Medulla oblongata (tissue), 1 donor: Measurements from ENCODE around the gene GDF10.

Experiments
- DNase-seq: peaks from one replicate; pipeline ENCODE4 v3.0.0-alpha.2; 2015; ENCODE audit errors: extremely low spot score

Gene GDF10

DNA sequence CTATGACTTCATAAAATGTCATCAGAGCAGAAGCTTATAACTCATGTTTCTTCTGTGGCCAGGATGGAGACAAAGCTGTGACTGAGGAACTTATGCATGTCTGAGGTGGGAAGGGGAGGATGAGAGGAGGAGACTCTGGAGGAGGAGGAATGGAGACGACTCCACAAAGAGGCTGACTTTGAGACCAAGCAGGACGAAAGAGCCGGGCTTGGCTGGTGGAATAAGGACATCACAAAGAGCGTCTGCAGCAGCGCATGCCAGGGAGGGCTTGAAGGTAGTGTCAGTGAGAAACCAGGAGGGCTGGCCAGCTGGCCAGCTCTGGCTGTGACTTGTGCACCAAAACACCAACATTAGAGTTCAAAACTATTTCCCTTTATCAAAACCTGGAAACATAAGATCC lies 16.1 kb downstream of the GDF10 start:
- no peak for DNase-seq

DNA sequence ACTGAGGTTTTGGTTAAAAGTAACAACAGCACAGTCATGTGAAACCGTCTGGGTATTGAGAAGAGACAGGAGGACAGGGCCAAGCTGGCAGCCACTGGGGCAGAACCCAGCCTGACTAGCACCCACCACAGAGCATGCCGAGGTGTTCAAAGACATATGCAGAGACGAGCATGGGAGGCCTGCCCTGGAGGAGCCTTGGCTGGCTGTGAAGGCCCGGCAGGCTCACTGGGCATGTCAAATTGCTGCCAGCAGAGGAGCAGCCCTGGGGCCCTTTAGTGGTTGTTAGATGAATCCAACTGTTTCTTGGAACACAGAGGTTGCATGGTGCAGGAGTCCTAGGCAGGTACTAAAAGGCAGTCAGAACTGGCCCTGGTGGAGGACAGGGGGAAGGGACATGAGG lies 17.3 kb downstream of the GDF10 start:
- DNase-seq = no peak

DNA sequence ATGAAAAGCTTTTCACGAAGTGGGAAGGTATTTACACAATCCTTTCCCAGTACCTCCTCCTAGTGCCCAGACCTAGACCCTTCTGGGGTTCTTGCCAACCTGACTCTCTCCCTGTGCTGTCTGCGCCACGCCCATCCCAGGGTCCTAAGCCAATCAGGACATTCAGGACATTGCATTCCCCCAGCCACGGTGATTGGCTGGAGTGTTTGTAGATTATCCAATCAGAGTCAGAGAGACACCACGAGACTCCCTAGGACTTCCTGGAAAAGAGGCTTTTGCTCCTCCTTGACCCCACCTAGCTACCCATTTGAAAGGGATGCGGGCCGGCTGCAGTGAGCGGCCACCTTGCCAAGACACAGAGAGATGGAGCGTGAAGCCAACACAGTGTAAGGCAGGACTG lies 18.7 kb downstream of the GDF10 start:
- DNase-seq = no peak

DNA sequence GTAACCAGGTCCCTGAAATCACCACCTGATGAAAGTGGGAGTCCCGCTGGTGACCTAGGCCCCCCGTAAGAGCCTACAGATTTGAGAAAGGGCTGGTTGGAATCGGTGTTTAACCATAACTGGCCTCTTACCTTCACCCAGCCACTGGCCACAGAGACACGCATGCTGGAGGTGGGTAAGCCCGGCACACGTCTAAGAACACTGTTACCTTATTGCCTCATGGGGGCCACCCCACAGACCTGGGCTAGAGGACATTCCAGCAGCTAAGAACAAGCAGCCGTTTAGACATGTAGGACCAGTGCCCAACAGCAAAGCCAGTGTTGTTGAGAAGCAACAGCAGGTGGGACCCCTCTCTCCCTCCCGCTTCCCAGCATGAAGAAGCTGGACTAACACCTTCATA lies 19.8 kb downstream of the GDF10 start:
- no peak for DNase-seq

DNA sequence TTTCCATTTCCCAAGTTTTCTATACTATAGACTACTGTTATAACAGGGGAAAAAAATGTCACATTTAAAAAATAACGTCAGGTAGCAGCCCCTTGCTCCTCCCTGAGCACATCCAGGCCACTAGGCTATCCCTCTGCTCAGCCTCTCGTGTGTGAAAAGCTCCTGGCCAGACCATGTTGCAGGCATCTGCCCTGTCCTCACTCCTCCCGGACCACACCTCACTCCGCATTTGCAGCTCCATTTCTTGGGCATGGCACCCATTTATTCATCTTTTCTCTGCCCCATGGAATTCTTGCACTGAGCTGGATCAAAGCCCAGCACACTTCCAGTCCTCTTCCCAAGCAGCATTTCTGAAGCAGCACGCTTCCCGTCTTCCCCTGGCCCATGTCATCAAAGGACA lies 20.8 kb downstream of the GDF10 start:
- no peak for DNase-seq

DNA sequence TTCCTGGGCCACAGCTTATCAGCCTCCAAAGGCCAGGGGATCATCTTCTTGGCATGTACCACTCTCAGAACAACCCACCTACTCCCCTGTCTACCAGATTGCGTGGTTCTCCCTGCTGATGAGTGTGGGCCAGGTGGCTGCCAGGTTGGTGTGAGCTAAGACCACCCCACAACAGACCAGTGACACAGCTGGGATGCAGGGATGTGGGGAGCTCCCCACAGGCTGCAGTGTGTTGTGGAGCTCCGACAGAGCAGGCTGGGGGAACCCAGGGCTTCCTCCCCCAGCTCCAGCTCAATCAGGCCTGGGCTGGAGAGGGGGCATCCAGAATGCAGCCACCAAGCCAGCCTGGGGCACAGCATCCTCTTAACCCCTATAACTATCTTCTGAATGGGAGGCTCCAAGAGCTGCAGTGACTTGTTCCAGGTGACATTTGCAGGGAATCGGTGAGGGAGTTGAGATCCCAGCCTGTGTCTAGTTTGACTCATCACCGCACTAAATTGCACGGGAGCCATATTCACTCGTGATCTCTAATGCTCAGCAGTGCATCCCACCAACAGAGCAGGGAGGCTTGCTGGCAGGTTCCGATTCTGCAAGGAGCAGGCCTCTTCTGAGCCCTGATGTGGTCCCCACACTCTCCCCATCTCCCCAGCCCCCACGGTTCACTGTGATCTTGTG lies 21.7 kb downstream of the GDF10 start:
- DNase-seq = no peak

DNA sequence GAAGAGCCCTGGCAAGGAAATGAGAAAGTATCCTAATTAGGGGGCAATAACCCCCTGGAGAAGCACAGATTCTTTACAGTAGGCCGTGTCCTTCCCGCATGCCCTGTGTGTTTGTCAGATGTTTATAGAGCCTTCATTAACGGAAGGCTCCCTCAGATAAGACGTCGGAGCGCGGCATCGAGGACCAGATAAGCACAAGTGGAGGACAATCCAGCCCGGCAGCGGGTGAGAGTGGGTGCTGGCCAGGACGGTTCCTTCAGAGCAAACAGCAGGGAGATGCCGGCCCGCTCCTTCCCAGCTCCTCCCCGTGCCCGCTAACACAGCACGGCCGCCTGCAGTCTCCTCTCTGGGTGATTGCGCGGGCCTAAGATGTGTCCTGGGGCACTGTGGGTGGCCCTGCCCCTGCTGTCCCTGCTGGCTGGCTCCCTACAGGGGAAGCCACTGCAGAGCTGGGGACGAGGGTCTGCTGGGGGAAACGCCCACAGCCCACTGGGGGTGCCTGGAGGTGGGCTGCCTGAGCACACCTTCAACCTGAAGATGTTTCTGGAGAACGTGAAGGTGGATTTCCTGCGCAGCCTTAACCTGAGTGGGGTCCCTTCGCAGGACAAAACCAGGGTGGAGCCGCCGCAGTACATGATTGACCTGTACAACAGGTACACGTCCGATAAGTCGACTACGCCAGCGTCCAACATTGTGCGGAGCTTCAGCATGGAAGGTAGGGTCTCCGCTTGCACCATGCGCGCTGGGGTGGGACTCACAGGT lies 22.5 kb downstream of the GDF10 start, which contains the start of gene GDF2:
GDF2 (plus strand) TSS at position 155 of the 762 bp plus-strand sequence; CDS start at position 370, 215 bp downstream.
- no peak for DNase-seq

DNA sequence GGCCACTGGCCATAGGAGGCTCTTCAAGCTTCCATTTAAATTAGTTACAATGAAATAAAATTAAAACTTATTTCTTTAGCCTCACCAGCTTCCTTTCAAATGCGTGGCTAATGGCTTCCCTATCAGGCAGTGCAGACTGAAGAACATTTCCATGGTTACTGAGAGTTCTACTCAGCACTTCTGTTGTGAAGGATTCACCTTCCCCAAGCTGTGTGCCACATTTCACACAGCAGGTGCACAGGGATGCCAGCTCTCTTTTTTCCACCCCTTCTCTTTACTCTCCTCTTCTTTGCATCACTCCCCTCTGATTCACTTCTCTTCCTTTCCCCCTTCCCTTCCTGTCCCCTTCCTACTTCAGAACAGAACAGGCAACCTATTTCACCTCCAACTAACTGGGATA lies 23.1 kb downstream of the GDF10 start:
- DNase-seq = no peak

DNA sequence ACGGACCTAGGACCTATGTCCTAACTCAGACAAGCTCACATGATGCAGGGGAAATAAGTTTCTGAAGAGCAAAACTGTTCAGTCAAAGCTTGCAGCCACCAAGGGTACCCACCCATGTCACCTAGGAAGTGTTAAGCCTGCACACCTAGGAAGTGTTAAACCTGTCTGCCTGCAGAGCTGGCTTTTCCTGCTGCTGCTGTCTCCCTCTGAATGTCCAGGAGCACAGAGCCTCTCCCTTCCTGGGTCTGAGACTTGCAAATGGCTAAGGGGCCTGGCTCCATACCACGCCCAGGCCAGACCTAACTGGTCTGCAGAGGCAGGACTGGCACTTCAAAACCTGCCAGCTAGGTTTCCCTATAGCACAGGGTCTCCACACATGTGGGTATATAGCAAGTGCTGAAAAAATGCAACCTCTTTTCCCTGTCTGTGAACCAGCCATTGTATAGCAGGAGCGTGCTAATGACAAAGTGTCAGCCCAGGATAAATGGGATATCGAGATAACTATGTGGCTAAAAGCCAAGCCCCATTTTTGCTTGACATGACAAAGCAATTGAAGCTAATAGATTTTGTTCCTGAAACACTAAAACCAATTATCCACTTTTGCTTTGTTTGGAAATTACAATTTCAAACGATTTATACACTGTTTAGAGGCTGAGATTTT lies 23.8 kb downstream of the GDF10 start:
- no peak for DNase-seq

DNA sequence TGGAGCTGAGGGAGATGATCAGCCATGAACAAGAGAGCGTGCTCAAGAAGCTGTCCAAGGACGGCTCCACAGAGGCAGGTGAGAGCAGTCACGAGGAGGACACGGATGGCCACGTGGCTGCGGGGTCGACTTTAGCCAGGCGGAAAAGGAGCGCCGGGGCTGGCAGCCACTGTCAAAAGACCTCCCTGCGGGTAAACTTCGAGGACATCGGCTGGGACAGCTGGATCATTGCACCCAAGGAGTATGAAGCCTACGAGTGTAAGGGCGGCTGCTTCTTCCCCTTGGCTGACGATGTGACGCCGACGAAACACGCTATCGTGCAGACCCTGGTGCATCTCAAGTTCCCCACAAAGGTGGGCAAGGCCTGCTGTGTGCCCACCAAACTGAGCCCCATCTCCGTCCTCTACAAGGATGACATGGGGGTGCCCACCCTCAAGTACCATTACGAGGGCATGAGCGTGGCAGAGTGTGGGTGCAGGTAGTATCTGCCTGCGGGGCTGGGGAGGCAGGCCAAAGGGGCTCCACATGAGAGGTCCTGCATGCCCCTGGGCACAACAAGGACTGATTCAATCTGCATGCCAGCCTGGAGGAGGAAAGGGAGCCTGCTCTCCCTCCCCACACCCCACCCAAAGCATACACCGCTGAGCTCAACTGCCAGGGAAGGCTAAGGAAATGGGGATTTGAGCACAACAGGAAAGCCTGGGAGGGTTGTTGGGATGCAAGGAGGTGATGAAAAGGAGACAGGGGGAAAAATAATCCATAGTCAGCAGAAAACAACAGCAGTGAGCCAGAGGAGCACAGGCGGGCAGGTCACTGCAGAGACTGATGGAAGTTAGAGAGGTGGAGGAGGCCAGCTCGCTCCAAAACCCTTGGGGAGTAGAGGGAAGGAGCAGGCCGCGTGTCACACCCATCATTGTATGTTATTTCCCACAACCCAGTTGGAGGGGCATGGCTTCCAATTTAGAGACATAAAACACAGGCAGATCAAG lies 25.6 kb downstream of the GDF10 start:
- DNase-seq = no peak

DNA sequence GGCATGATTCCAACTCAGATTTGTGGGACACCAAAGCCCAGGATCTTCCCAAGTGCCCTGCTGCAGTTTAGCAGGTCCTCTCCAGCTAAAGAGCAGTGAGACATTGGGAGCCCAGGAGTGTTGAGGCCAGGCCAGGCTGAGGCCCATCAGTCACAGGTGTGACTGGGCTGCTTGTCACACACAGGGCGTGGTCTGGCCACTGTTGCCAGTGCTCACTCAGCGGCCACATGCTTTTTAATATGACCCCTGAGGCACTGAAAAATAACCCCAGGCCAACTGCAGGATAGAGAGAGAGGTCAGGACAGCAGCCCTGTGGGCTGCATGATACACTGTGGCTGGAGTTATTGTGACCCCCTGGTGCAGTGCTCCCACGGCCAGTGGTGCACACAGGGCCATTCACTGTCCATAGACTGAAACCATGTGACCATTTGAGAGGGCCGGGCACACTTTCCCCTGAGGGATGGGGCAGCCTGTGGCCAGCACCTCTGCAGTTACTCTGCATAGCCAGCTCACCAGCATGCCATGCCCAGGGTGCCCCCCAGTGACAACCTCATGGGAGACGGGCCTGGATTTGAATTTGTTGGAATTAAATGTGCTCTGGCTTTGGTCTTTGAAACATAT lies 26.4 kb downstream of the GDF10 start:
- DNase-seq = no peak

DNA sequence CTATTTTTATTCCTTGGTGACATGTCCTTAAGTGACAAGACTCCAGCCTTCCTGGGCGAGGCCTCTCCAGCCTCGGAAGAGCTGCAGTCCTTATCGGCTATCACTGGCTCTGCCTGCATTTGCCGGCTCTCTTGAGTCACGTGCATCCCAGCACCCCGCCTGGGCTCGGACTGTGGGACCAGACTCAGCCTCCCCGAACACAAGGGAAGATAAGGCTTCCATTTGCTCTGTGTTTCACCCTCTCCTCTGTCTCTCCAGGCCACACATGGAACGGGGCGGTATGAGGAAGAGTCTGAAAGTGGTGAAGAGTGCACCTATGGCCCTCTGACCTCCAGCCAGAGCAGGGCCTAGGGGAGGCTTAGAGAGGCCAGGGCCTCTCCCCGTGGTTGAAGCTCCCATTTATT lies 26.9 kb downstream of the GDF10 start:
- no peak for DNase-seq

DNA sequence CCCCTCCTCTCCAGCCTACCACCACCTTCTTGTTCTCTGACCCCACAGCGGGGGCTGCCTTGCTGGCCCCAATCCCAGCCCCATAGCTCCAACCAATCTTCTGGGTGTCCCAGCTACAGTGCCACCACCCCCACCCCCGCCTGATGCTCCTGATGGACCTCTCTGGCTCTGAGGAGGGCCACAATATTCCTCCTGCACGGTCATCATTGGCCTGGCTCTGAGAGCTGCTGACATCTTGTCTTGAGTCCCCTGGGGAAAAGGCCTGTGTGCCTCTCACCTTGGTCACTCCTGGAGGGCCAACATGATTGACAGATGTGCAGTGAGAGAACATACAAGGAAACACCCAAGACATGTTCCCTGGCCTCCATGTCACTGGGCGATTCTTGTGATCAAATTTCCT lies 29.9 kb downstream of the GDF10 start:
- DNase-seq = no peak

DNA sequence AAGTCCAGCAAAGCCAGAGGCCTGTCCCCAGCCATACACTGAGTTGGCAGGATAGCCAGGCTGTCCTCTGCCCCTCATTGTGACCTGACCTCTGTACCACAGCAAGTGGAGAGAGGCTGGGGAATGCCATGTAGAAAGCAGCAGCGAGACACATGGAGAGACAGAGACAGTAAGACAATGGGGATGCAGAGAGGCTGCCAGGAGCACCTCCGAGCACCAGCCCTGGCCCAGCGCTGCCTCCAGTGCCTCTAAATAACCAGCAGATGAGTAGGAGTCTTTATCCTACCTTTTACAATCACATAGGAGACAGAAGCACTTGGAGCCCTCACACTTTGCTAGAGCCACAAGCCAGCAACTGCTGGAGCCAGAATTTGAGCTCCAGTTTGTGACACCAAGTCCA lies 30.4 kb downstream of the GDF10 start:
- no peak for DNase-seq

DNA sequence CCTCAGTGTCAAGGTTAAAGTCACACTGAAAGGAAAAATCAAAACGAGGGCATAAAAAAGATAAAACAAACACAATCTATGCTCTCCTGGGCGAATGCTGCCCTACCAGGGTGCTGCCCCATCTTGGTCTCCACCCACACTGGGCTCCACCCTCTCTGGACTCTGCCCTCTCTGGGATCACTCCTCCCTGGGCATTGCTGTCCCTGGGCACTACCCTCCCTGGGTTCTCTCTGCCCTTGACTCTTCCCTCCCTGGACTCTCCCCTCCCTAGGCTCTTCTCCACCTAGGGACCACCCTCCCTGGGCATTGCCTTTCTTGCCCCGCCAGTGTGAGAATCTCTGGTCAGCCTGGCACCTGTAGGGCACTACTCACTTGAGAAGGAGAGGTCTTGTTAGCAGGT lies 30.8 kb downstream of the GDF10 start:
- no peak for DNase-seq

DNA sequence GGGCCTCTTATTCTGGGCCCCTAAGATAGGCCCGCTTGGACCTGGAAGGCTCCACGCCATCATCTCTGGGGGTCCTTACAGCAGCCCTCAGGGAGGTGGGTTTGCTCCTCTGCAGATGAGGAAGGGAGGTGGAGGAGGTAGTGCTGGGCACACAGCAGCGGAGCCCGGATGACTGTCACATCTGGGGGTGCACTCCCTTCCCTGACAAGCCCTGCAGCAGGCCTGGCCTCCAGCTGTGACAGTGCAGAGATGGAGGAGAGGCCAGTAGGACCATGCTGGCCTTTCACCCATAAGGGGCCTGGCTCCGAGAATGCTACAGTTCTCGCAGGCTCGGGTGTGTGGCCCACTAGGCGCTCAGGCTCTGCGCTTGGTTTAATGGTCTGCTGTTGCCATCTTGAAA lies 31.5 kb downstream of the GDF10 start:
- no peak for DNase-seq

DNA sequence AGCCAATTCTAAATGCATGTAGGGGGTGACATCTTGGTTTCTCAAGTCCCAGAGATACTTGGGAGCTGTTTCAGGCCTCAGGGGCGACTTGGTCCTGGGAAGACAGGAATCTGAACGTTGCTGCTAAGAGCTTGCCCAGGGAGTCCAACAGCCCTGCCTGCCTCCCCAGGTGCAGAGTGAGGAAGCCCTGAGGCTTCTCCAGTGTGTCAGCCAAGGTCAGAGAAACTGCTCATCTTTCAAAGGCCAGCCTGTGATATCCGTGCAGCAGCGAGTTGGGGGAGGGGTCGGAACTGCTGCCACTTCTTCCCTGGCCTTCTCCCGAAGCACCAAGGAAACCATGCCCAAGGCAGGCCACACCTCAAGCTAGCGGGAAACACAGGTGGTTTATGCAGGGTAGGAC lies 32.0 kb downstream of the GDF10 start:
- no peak for DNase-seq

DNA sequence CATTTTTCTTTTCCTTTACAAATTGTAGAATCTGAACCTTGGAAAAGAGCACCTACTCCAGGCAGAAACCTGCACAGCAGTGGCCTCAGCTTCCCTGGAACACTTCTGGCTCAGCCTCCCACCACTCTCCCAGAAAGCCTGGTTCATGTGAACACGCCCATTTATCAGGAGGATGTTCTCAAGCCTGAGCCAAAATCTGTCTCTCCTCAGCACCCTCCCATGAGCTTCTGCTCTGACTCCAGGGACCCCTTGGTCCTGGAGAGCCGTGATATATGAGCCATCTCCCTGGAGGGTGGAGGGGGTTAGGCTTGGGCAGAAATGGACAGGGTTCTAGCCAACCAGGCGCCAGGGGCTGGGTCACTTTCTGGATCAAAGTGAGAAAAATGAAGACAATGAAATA lies 32.4 kb downstream of the GDF10 start:
- no peak for DNase-seq

DNA sequence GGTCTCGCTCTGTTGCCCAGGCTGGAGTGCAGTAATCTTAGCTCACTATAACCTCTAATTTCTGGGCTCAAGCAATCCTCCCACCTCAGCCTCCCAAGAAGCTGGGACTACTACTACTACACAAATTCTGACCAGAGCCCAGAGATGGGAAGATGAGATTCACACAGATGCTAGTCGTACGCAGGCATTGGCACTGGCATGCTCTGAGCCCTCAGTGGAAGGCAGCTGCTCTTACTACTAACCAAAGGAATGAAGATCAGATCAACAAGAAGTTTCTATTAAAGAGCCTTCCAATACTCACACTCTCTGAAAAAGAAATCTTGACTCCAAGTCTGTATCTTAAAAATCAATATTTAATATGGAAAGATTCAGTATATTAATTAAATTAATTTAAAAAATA lies 32.9 kb downstream of the GDF10 start:
- DNase-seq = no peak

DNA sequence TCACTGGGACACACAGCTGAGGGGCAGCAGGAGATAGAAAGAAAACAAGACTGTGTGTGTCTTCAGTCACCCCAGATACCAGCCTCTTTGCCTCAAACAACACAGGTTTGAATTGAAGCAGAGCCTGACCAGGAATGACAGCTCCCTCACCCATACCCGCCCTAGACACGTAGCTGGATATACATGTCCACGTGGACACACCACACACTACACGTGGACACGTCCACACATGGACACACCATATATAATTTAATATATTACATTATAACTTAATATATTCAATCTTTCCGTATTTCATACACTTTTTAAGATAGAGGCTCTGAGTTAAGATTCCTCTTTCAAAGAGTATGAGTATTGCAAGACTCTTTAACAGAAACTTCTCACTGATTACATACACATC lies 33.5 kb downstream of the GDF10 start:
- no peak for DNase-seq
